AG04450 (cell line): ENCODE results near the gene CSNK1A1L. TPM values are rescaled to one million over a fixed set of nuclear protein-coding genes. Genes with fewer than 3 reads are reported as not detected.

Experiments
- CTCF ChIA-PET: fragments of 300-600, 350-600 bp; formaldehyde crosslinking; extraction: SDS; loops from one replicate; lab custom pipeline; 2022; ENCODE audit warnings: antibody characterized with exemption, inconsistent platforms; lab: Charles Lee
- POLR2A ChIA-PET: fragments of 350-600 bp; formaldehyde crosslinking; extraction: SDS; loops from one replicate; lab custom pipeline; 2021; ENCODE audit warnings: antibody characterized with exemption, inconsistent platforms; lab: Yijun Ruan, JAX
- DNase-seq: peaks from one replicate; pipeline ENCODE4 v3.0.0-alpha.2; 2011; ENCODE audit warnings: low read depth, low spot score
- H3K27ac ChIP-seq: one replicate; pipeline ENCODE4 v1.5.1; 2012; ENCODE audit warnings: low read depth, low read length, control low read depth
- H3K27me3 ChIP-seq: one replicate; pipeline ENCODE4 v1.6.0; 2012; ENCODE audit warnings: low read length; ENCODE audit not compliant: control insufficient read depth, insufficient read depth
- H3K4me3 ChIP-seq: 2 replicates; pipeline ENCODE4 v1.5.1; 2011; ENCODE audit warnings: mild to moderate bottlenecking, low read depth, low read length, control low read depth
- H3K9me3 ChIP-seq: 2 replicates; pipeline ENCODE4 v1.5.1; 2012; ENCODE audit warnings: low read length; ENCODE audit not compliant: control insufficient read depth, insufficient read depth
- CTCF ChIP-seq: IDR thresholded peaks from 2 replicates; pipeline ENCODE4 v1.5.1; 2011; ENCODE audit warnings: low read depth, low read length, control low read depth, inconsistent platforms
- polyA plus RNA-seq: library from polyadenylated mRNA; depleted of rRNA; stranded (reverse); fragments of >200 nt; gene quantifications from 2 replicates; pipeline ENCODE4 v1.2.3, GENCODE V29; 2011

CSNK1A1L gene
- polyA plus RNA-seq, 1 experiment = not detected

- Histone ChIP-seq H3K27me3 (no peaks in the 10 kb centered on the region), H3K27ac (no peak overlapping the region), H3K9me3 (peaks cover 5% of the 10 kb centered on the region; the same call in 1 of the 2 replicates), H3K4me3 (no peak overlapping the region)
- POLR2A ChIA-PET = no interaction called here
- TF ChIP-seq CTCF = no peak
- CTCF ChIA-PET = interaction anchor here (0.5 to 1.9 kb wide), 5 partner anchors 72 to 788 kb away, joined by 4 to 10 read pairs (median 4); partner anchors contain the start of gene ALG5
- no peak for DNase-seq
Measured at GRCh38 chr13:37070956-37071355, 34.5 kb downstream of the CSNK1A1L start.

GRCh38 chr13:37070145-37070695 is 35.2 kb downstream of the CSNK1A1L start:
- Histone ChIP-seq H3K9me3 (peaks cover 5% of the 10 kb centered on the region; the same call in 1 of the 2 replicates), H3K27ac (no peak overlapping the region), H3K4me3 (no peak overlapping the region), H3K27me3 (no peaks in the 10 kb centered on the region)
- TF ChIP-seq CTCF = no peak
- DNase-seq = no peak
- POLR2A ChIA-PET = no interaction called here
- CTCF ChIA-PET = interaction anchor here (0.9 to 1.9 kb wide), 4 partner anchors 70 to 539 kb away, joined by 4 to 10 read pairs (median 6); partner anchors contain the start of gene EXOSC8

- CTCF ChIA-PET = interaction anchor here (0.6 to 1.9 kb wide), 5 partner anchors 10 to 539 kb away, joined by 3 to 10 read pairs (median 6); partner anchors contain the start of gene EXOSC8
- no peak for DNase-seq
- TF ChIP-seq CTCF = no peak
Measured at GRCh38 chr13:37069597-37070103, 35.8 kb downstream of the CSNK1A1L start.

DNA sequence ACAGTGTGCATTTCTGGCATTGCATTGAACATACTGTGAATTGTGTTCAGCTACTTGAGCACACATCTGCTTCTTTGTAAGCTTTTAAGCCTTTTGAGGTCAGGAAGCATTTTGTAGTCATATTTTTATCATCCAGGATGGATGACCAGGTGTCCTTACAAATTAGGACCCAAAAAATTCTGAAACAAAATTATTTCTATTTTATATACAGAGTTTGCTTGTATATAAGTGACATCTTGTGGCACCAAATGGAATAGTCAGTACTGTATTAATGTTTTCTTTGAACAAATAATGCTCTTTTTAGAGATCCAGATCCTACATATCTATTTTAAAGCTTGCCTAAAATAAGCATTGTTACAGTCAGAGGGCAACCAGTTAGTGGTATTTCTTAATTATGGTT is 36.5 kb downstream of the CSNK1A1L start:
- TF ChIP-seq CTCF = peak; percentile 37
- H3K27me3 ChIP-seq = no peaks in the 10 kb centered on the region
- ChIA-PET CTCF (interaction anchor here (0.6 to 1.4 kb wide), 8 partner anchors 11 to 1443 kb away, joined by 3 to 6 read pairs (median 4); partner anchors contain the start of gene EXOSC8), POLR2A (no interaction called here)
- no peak overlapping the region for H3K27ac ChIP-seq
- no peak overlapping the region for H3K4me3 ChIP-seq
- no peak for DNase-seq
- peaks cover 5% of the 10 kb centered on the region; the same call in 1 of the 2 replicates for H3K9me3 ChIP-seq

More at GRCh38 chr13:37069597-37070103, 35.8 kb downstream of the CSNK1A1L start:
- H3K9me3 ChIP-seq = peaks cover 5% of the 10 kb centered on the region; the same call in 1 of the 2 replicates
- no peak overlapping the region for H3K4me3 ChIP-seq
- H3K27ac ChIP-seq = no peak overlapping the region
- POLR2A ChIA-PET = no interaction called here
- no peaks in the 10 kb centered on the region for H3K27me3 ChIP-seq

- DNase-seq = no peak
- H3K9me3 ChIP-seq = peaks cover 5% of the 10 kb centered on the region; the same call in 1 of the 2 replicates
- ChIA-PET CTCF (interaction anchor here (0.6 to 1.4 kb wide), 7 partner anchors 21 to 785 kb away, joined by 3 to 5 read pairs (median 3); no protein-coding TSS in a partner anchor), POLR2A (no interaction called here)
- no peak for TF ChIP-seq CTCF
- no peak overlapping the region for H3K4me3 ChIP-seq
- no peaks in the 10 kb centered on the region for H3K27me3 ChIP-seq
- H3K27ac ChIP-seq = no peak overlapping the region
Measured at GRCh38 chr13:37067874-37068273, 37.6 kb downstream of the CSNK1A1L start.
